Endothelial cell of umbilical vein (primary cell): ENCODE measurements around the gene GOLPH3. TPM values are rescaled to one million over a fixed set of nuclear protein-coding genes. Genes with fewer than 3 reads are reported as not detected.
A peak's percentile ranks its signal among the peaks of the same experiment; 100 is the strongest.

Source experiments
- BruUV-seq: library from RNA; stranded (reverse); fragments of 400-500 nt; replicated peaks from 2 replicates; lab custom pipeline; 2021; lab: Mats Ljungman, UMichigan
- CTCF ChIA-PET: fragments of 300-600, 350-600 bp; sonication (Branson Sonifier 250); formaldehyde crosslinking; loops from one replicate; lab custom pipeline; 2021; ENCODE audit warnings: antibody characterized with exemption, inconsistent platforms; lab: Charles Lee
- POLR2A ChIA-PET: fragments of 300-600, 350-600 bp; sonication (Branson Sonifier 250); formaldehyde crosslinking; loops from one replicate; lab custom pipeline; 2021; ENCODE audit warnings: antibody characterized with exemption, inconsistent platforms; lab: Charles Lee
- DNase-seq: peaks from one replicate; pipeline ENCODE4 v3.0.0-alpha.2; 2011; ENCODE audit warnings: low read depth, low spot score
- FAIRE-seq: peaks from 2 replicates; lab custom pipeline; 2011; peaks lifted over from hg19 to GRCh38; lab: Jason Lieb, UNC
- H2AFZ ChIP-seq: 2 replicates; pipeline ENCODE4 v1.6.0; 2012; ENCODE audit warnings: low read depth, low read length, control low read depth, inconsistent platforms
- H3K27ac ChIP-seq: 2 replicates; pipeline ENCODE4 v1.5.1; 2011; ENCODE audit warnings: low read depth, mild to moderate bottlenecking, control low read depth, low read length, moderate library complexity; ENCODE audit not compliant: insufficient read depth
- H3K27me3 ChIP-seq, 2 experiments: 2 replicates each; pipeline versions ENCODE4 v1.6.0 to v1.6.1; 2011; ENCODE audit warnings: low read length in 2 of 2, mixed read lengths in 1 of 2; ENCODE audit not compliant: control insufficient read depth in 2 of 2, insufficient read depth in 2 of 2
- H3K36me3 ChIP-seq, 2 experiments: 2 replicates in 1 of 2; 3 replicates in 1 of 2; pipeline ENCODE4 v1.5.1; 2011; ENCODE audit warnings: low read length in 2 of 2, mild to moderate bottlenecking in 1 of 2, moderate library complexity in 1 of 2; ENCODE audit not compliant: control insufficient read depth in 2 of 2, insufficient read depth in 2 of 2; ENCODE audit errors: extremely low read depth in 1 of 2
- H3K4me1 ChIP-seq: 3 replicates; pipeline ENCODE4 v1.5.1; 2011; ENCODE audit warnings: mild to moderate bottlenecking, low read length; ENCODE audit not compliant: control insufficient read depth, insufficient read depth; ENCODE audit errors: extremely low read depth
- H3K4me2 ChIP-seq: 2 replicates; pipeline ENCODE4 v1.6.1; 2011; ENCODE audit warnings: low read length, control low read depth, mixed read lengths; ENCODE audit not compliant: insufficient read depth
- H3K4me3 ChIP-seq, 3 experiments: fragments of 200-600 bp in 1 of 3; sonication (generic), shearing (Covaris generic) in 1 of 3; replicated peaks in 1 of 3; 2 replicates each; pipeline ENCODE4 v1.5.1; 2011 to 2016; ENCODE audit warnings: control low read depth in 3 of 3, low read length in 3 of 3, mild to moderate bottlenecking in 2 of 3, inconsistent platforms in 1 of 3, low read depth in 1 of 3, moderate library complexity in 1 of 3; ENCODE audit not compliant: insufficient read depth in 1 of 3
- H3K79me2 ChIP-seq: 2 replicates; pipeline ENCODE4 v1.6.0; 2012; ENCODE audit warnings: low read length, inconsistent platforms; ENCODE audit not compliant: control insufficient read depth, insufficient read depth
- H3K9ac ChIP-seq: replicated peaks from 2 replicates; pipeline ENCODE3; 2011; ENCODE audit warnings: low read length, control low read depth; ENCODE audit not compliant: insufficient read depth; ENCODE audit errors: extremely low read depth
- H3K9me1 ChIP-seq: replicated peaks from 3 replicates; pipeline ENCODE4 v1.6.0; 2011; ENCODE audit warnings: mild to moderate bottlenecking, low read length; ENCODE audit not compliant: control insufficient read depth, insufficient read depth; ENCODE audit errors: extremely low read depth
- H3K9me3 ChIP-seq: replicated peaks from 2 replicates; pipeline ENCODE4 v1.5.1; 2012; ENCODE audit warnings: low read length, inconsistent platforms; ENCODE audit not compliant: control insufficient read depth, insufficient read depth
- H4K20me1 ChIP-seq: replicated peaks from 2 replicates; pipeline ENCODE3; 2011; ENCODE audit warnings: mild to moderate bottlenecking, low read length; ENCODE audit not compliant: control insufficient read depth, insufficient read depth; ENCODE audit errors: extremely low read depth
- CTCF ChIP-seq, 2 donors: IDR thresholded peaks; 1 replicate in 1 of 2; 2 replicates in 1 of 2; pipeline ENCODE4 v1.5.1; 2011; ENCODE audit warnings: low read length in 2 of 2, mild to moderate bottlenecking in 2 of 2, moderate library complexity in 2 of 2, control low read depth in 1 of 2, inconsistent platforms in 1 of 2, low read depth in 1 of 2; ENCODE audit not compliant: insufficient read depth in 1 of 2; ENCODE audit errors: extremely low read depth in 1 of 2
- EZH2 ChIP-seq: IDR thresholded peaks from 2 replicates; pipeline ENCODE4 v1.6.1; 2012; ENCODE audit warnings: borderline replicate concordance, low read depth, mild to moderate bottlenecking, moderate library complexity, low read length, inconsistent platforms; ENCODE audit not compliant: severe bottlenecking
- FOS ChIP-seq: IDR thresholded peaks from 2 replicates; pipeline ENCODE4 v1.6.1; 2011; ENCODE audit warnings: mild to moderate bottlenecking, low read length, moderate library complexity, borderline replicate concordance; ENCODE audit not compliant: insufficient read depth
- GATA2 ChIP-seq: IDR thresholded peaks from 2 replicates; pipeline ENCODE4 v1.7.0; 2011; ENCODE audit warnings: low read depth, mild to moderate bottlenecking, moderate library complexity, mixed read lengths, low read length; ENCODE audit not compliant: insufficient read length, insufficient read depth
- JUN ChIP-seq: IDR thresholded peaks from 2 replicates; pipeline ENCODE4 v1.6.1; 2011; ENCODE audit warnings: borderline replicate concordance, low read depth; ENCODE audit not compliant: insufficient read length, insufficient read depth
- MAX ChIP-seq: IDR thresholded peaks from 2 replicates; pipeline ENCODE4 v1.6.1; 2011; ENCODE audit not compliant: insufficient read depth, insufficient read length
- MYC ChIP-seq: IDR thresholded peaks from one replicate; pipeline ENCODE4 v1.6.1; 2011; ENCODE audit warnings: mild to moderate bottlenecking, low read depth, low read length
- POLR2A ChIP-seq: IDR thresholded peaks from 2 replicates; pipeline ENCODE4 v1.6.1; 2012; ENCODE audit warnings: low read depth, mild to moderate bottlenecking, control low read depth, low read length
- POLR2AphosphoS5 ChIP-seq: IDR thresholded peaks from 2 replicates; pipeline ENCODE4 v1.6.1; 2012; ENCODE audit warnings: low read depth, mild to moderate bottlenecking, control low read depth, low read length, moderate library complexity; ENCODE audit not compliant: insufficient read depth
- dilution Hi-C: fragments of 300-500 bp; cut with MboI; formaldehyde crosslinking; loops from one replicate; pipeline ENCODE4 v1.15.0; 2019; ENCODE audit warnings: low sequenced_read_pairs; ENCODE audit not compliant: extremely low pct_ligation_motif_present
- intact Hi-C: fragments of 100-400 bp; cut with micrococcal nuclease; formaldehyde crosslinking; loops from one replicate; pipeline ENCODE4 v1.10.0; 2022
- polyA plus RNA-seq, 4 experiments: library from polyadenylated mRNA; depleted of rRNA in 3 of 4; stranded (reverse) in 3 of 4; unstranded in 1 of 4; fragments of >200 nt; gene quantifications; 2 replicates each; pipeline versions ENCODE4 v1.2.1 to v1.2.3, GENCODE V29; 2011 to 2012; ENCODE audit warnings: missing spikeins in 1 of 4
- total RNA-seq: library from RNA; stranded (reverse); gene quantifications from 2 replicates; pipeline ENCODE4 v1.2.3, GENCODE V29; 2021

GOLPH3 gene
- total and polyA plus RNA-seq, 2 donors (not counting 3 experiments of a cell fraction or from before 2014, with no cell fraction given), result 38.1 to 70.2 TPM

GRCh38 chr5:32099486-32100035 lies 74.6 kb downstream of the GOLPH3 start:
- no peaks in the 10 kb centered on the region for H3K9me1 ChIP-seq
- ChIA-PET POLR2A (interaction anchor here (0.6 to 1.5 kb wide), 4 partner anchors 10 to 73 kb away, joined by 3 to 7 read pairs (median 4); no protein-coding TSS in a partner anchor), CTCF (interaction anchor here (1.2 to 1.8 kb wide), 6 partner anchors 9 to 273 kb away, joined by 3 to 9 read pairs (median 4); no protein-coding TSS in a partner anchor)
- peak overlapping the region; percentile 9 for H2AFZ ChIP-seq
- peak overlapping the region; percentile 91 for H3K9ac ChIP-seq
- H3K4me3 ChIP-seq, result peak overlapping the region in 2 of 3 experiments; percentile 7 to 43
- no peak for FAIRE-seq
- no peak for TF ChIP-seq MAX
- dilution Hi-C loops, result no loop called here
- no peak for DNase-seq
- no peaks in the 10 kb centered on the region for H3K27me3 ChIP-seq
- H3K4me2 ChIP-seq, result peak overlapping the region; percentile 86
- H3K36me3 ChIP-seq, result peaks cover 4 to 6% of the 10 kb centered on the region in 2 experiments
- H3K79me2 ChIP-seq, result no peaks in the 10 kb centered on the region
- peaks cover 45% of the 10 kb centered on the region for H3K4me1 ChIP-seq
- peak overlapping the region; percentile 96 for H3K27ac ChIP-seq
- BruUV-seq, result TSS peak; percentile 62
- intact Hi-C loops, result loop anchor here (1.0 to 5.0 kb wide), 4 partner anchors 175 to 1341 kb away; partner anchors contain the start of genes SUB1 and TARS1
- no peaks in the 10 kb centered on the region for H4K20me1 ChIP-seq
- no peaks in the 10 kb centered on the region for H3K9me3 ChIP-seq

GRCh38 chr5:32098890-32099310 lies 75.2 kb downstream of the GOLPH3 start:
- CTCF ChIA-PET, result interaction anchor here (1.2 to 1.8 kb wide), 7 partner anchors 10 to 273 kb away, joined by 3 to 9 read pairs (median 5); no protein-coding TSS in a partner anchor
- intact Hi-C loops, result loop anchor here (1.0 to 5.0 kb wide), 7 partner anchors 75 to 1342 kb away; partner anchors contain the start of genes GOLPH3, SUB1 and TARS1

More at GRCh38 chr5:32098890-32099310, 75.2 kb downstream of the GOLPH3 start:
- Histone ChIP-seq H3K9me1 (no peaks in the 10 kb centered on the region), H3K9me3 (no peaks in the 10 kb centered on the region), H3K79me2 (no peaks in the 10 kb centered on the region), H3K27ac (peak overlapping the region; percentile 96), H2AFZ (peak overlapping the region; percentile 9), H3K36me3 (peaks cover 4 to 6% of the 10 kb centered on the region in 2 experiments), H3K4me1 (peaks cover 45% of the 10 kb centered on the region), H3K4me2 (peak overlapping the region; percentile 86), H4K20me1 (no peaks in the 10 kb centered on the region), H3K27me3 (no peaks in the 10 kb centered on the region), H3K4me3 (peak overlapping the region in 2 of 3 experiments; percentile 7 to 43), H3K9ac (peak overlapping the region; percentile 91)
- no TSS peak for BruUV-seq
- FAIRE-seq (peak; percentile 90), DNase-seq (peak; percentile 97)
- dilution Hi-C loops, result no loop called here
- POLR2A ChIA-PET, result interaction anchor here (0.6 to 1.5 kb wide), 4 partner anchors 10 to 74 kb away, joined by 3 to 7 read pairs (median 4); no protein-coding TSS in a partner anchor
- TF ChIP-seq MAX, result peak; percentile 55
- TF ChIP-seq POLR2AphosphoS5, result peak; percentile 66
- peak; percentile 33 for TF ChIP-seq MYC
- TF ChIP-seq EZH2, result no peak
- no peak for TF ChIP-seq CTCF (IDR thresholded peaks at IDR 0.05; ENCODE audit: extremely low read depth in 1 of 2, insufficient read depth in 1 of 2, low read depth in 1 of 2, low read length in 2 of 2)
- TF ChIP-seq GATA2, result peak; percentile 20
- no peak for TF ChIP-seq POLR2A
- no peak for TF ChIP-seq JUN
- TF ChIP-seq FOS, result no peak
